AML-193 (cell line): ENCODE data around the gene NCR2.
"Not testable (repeated sequence)": the region's sequence is repeated elsewhere in the genome, so short reads cannot be mapped to it uniquely, and the experiment has no call there.

ENCODE experiments used
- DNase-seq, 2 experiments: peaks; one replicate each; lab custom pipeline; 2025; lab: John Stamatoyannopoulos, UW

The NCR2 gene, protein sequence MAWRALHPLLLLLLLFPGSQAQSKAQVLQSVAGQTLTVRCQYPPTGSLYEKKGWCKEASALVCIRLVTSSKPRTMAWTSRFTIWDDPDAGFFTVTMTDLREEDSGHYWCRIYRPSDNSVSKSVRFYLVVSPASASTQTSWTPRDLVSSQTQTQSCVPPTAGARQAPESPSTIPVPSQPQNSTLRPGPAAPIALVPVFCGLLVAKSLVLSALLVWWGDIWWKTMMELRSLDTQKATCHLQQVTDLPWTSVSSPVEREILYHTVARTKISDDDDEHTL

DNA sequence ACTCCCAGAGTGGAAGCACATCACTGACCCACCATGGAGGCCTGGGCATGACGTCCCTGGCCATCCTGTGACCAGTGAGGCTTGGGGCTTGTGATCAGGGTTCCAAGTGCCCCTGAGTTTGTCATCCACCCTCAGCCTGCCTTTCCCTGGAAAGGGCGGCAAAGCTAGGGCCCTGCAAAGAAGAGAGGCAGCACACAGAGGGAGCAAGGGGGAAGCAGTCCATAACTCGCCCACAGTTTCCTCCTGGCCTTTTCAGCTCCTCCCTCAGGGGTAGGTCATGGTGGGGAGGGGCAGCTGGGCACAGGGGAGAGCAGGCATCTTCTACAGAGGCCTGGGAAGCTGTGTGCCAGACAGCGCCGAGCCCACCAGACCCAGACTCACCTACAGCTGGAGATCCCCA is at the start of gene NCR2:
Gene NCR2 (plus strand): TSS at position 313 of the 400 bp plus-strand sequence. CDS start 269 bp downstream, outside the sequence.
- DNase-seq: no peak

DNA sequence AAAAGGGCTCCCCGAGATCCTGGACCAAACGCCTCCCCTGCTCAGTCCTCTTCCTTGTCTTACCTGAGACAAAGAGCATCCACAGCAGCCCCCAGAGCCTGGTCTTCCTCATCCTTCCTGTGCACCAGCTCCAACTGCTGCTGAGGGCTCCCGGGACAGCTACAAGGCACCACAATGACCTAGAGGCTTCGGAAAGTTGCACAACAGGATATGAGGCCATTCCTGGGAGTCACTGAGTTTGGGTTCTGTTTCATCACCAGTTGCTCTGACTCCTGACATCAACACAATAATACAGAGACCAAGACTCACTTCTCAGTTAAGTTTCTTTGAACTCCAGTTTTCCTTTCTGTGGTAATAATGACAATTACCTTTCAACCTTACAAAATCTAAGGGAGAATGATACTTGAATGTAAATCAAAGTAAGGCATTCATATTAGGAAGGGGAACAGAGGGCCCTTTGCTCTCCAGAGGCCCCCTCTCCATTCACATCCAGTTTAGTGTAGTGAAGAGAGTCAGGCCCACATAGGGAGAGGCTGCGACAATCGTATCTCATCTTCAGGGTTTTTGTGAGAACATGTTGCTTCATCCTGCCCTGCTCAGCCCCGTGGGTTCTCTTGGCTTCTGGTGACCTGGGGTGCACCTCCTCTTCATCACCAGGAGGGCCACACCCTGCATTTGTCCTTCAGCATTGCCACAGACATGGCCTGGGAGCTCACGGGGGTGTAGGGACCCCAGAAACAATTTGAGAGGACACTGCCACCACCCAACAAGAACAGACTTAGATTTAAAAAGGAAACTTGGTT is 48.7 kb upstream of the NCR2 start, which contains the start of gene TREM1:
Gene TREM1 (minus strand): TSS at position 139 of the 803 bp plus-strand sequence. CDS start 27 bp downstream, at position 112.
- peak; percentile 99 to 100 for DNase-seq

DNA sequence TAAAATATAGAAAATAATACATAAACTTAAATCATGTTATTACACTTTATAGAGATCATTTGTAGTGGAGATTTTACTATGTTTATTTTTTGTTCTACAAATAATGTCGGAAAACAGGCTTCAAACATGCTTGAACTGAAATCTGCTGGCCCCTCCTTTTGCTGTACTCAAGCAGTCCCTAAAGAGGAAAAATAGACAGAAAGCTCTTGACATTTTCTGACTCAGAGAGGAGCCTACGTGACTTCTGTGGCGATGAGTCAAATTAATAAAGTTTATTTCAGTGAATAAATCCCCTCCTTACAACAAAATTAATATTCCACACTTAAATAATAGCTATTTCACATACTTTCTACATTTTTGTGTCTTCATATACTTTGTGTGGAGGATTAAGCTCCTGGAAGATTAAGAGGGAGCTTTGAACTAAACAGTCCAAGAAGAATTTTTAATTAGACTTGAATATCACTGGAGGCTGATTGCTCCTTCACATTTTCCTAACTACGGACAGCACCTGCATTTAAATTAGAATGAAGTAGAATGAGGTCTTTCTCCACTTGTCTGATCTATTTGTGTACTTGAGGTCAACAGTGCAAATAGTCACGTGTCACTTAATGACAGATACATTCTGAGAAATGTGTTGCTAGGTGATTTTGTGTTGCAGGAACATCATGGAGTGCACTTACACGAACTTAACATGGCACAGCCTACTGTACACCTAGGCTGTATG is 47.2 kb upstream of the NCR2 start:
- DNase-seq: no peak

DNA sequence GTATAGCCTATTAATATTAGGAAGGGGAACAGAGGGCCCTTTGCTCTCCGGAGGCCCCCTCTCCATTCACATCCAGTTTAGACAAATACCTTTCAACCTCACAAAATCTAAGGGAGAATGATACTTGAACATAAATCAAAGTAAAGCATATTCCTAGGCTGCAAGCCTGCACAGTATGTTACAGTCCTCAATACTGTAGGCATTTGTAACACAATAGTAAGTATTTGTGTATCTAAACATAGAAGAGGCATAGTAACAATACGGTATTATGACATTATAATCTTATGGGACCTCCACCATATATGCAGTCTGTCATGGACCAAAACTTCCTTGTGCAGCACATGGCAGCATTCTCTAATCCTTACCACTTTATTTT is 46.7 kb upstream of the NCR2 start:
- DNase-seq: no peak

DNA sequence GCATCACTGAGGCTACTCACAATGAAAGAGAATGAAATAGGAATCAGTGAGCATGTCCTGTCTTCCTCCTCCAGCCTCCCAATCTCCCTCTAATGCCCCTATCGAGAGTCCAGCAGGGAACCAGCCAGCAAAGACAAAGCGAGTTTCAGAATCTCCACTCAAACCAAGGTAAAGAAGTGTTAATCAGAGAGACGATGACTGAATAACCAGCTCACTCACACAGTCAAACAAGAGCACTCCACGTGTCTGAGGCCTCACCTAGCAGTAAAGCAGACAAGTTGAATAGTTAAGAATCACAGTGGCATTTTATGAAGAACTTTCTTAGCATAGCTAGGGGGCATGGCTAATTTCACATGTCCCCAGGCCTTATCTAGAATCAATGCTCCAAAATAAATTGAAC is 45.6 kb upstream of the NCR2 start:
- no peak for DNase-seq

DNA sequence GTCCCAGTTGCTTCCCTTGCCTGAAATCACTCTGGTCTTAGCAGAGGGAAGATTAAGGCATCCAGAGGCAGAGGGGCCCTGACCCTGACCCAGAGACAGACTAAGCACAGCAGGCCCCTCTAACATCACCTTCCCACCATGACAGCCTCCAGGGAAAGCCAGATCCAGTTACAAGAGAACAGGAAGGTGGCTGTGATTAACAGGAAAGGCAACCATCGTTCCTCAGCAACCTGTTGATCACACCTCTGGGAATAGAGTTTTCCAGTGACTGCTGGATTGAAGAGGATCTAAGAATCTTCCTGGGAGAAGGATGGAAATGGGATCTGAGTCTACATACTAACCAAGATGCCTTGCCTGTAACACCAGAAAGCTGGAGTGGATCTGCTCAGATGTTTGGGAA is 43.7 kb upstream of the NCR2 start:
- DNase-seq: no peak

DNA sequence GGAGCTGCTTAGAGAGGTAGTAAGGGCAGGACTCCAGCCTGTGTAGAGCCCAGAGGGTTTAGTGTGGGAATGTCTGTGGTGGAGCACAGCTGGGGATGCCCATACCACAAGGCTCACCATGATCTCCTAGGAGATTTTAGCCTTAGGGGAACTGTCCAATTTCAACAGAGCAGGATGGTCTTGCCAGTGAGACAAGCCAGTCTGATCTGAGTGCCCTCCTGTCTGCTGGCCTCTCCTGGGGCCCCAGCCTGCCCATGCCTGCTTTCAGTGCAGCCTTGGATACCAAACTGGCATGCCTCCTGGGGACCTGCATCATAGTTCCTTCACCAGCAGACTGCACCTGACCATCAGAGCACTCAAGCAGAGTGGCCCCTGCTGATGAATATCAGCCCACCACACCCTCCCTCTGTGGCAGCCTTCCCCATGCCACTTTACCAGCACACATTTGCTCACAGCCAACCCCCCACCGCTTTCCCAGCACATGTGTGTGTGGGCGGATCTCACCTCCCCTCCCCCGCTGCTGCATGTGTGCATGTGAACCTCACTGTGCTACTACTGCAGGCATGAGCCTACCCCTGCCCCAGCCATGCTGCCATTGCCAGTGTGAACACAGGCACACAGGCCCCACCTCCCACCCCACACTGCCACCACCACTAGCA is 41.1 kb upstream of the NCR2 start:
- DNase-seq: no peak

DNA sequence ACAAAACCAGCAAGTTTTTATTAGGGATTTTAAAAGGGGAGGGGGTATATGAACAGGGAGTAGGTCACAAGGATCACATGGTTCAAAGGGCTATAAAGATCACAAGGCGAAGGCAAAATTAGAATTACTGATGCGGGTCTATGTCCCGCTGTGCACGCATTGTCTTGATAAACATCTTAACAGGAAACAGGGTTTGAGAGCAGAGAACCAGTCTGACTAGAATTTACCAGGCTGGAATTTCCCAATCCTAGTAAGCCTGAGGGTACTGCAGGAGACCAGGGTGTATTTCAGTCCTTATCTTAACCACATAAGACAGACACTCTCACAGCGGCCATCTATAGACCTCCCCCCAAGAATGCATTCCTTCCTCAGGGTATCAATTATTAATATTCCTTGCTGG is 38.2 kb upstream of the NCR2 start:
- DNase-seq: not testable (repeated sequence)

DNA sequence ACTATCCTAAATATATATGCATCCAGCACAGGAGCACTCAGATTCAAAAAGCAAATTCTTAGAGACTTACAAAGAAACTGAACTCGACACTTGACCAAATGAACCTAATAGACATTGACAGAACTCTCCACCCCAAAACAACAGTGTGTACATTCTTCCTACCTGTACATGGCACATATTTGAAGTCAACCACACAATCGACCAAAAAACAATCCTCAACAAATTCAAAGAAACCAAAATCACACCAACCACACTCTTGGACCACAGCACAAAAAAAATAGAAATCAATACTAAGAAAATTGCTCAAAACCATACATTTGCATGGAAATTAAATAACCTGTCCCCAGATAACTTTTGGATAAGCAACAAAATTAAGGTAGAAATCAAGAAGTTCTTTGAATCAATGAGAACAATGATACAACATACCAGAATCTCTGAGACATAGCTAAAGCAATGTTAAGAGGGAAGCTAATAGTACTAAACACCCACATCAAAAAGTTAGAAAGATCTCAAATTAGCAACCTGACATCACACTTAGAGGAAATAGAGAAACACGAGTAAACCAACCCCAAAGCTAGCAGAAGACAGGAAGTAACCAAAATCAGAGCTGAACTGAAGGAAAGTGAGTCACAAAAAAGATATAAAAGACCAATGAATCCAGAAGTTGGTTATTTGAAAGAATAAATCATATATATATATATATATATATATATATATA is 36.5 kb upstream of the NCR2 start:
- peak; percentile 7 to 15 for DNase-seq

DNA sequence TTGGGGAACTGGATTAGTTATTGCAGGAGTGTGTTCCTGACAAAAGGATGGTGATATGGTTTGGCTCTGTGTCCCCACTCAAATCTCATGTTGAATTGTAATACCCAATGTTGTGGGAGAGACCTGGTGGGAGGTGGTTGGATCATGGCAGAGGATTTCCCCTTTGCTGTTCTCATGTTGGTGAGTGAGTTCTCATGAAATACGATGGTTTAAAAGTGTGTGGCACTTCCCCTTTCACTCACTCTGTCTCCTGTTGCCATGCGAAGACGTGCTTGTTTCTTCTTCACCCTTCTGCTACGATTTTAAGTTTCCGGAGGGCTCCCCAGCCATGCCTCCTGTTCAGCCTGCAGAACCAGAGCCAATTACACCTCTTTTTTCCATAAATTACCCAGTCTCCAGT is 32.8 kb upstream of the NCR2 start:
- peak; percentile 13 to 34 for DNase-seq

DNA sequence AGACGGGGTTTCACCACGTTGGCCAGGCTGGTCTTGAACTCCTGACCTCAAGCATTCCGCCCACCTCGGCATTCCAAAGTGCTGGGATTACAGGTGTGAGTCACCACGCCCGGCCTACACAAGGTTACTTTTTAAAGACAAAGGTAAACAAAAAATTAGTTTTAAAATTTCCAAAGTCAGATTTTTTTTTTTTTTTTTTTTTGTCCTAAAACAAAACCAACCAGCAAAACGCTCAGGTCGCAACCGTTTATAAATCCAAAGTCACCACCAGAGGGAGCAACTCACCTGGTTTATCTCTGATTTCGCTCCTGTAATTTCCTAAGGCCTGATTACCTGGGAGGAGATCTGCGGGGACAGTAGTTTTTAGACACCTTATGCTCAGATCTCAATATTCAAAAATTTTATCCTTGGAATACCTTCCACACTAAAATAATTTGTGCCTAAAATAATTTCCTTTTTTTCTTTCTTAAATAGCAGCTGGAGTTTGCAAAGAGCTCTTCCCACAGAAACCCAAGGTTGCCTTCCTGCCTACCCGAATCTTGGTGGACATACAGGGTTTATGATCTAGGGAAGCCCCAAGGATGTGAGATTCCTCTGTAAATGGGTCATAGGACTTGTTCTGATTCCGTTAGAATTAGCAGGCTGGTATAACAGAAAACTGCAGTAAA is 29.1 kb upstream of the NCR2 start:
- peak; percentile 57 to 58 for DNase-seq

DNA sequence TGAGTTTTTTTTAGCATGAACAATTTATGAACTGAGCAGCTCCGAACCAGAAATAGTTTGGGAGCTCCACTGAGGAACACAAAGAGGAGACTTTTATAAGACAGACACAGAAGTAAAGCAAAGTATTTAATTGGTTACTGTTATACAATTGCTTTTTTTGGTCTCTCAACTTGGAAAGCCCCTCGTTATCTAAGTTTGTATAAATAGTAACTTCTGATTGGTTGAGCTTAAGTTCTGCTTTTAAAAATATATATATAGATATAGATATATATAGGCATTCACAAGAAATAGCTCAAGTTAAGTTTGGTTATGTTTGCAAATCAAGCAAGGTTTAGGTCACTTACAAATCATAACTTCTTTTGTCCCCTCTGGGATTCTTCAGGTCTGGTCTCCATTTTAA is 20.2 kb upstream of the NCR2 start:
- DNase-seq: no peak

DNA sequence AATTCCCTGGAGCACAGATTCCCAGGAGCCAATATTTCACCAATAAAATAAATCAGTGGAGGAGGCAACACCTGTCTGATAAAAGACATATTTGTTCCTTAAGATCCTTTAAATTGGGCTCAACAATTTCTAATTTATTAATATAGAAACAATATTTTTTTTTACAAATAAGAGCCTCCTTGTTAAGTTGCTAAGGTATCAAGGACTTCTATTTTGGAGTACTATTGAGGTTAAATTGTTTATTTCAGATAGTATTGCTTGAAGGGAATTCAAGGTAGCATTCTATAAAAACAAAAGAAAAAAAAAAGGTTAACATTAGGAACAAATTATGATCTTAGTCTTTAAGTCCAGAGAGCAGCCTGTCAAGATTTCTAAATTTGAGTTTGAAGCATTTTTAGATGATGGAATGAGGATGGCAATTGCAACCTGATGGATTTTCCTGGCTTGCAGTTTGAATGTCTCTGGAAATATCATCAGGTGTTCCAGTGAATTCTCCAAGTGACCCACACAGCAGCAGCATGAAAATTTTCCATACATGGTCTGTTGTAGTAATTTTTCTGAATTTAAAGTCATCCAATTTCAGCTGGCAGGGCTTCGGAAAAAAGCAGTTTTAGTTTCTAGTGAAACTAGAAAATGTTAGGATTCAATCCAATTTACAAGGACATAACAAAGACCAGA is 19.3 kb upstream of the NCR2 start:
- no peak for DNase-seq

DNA sequence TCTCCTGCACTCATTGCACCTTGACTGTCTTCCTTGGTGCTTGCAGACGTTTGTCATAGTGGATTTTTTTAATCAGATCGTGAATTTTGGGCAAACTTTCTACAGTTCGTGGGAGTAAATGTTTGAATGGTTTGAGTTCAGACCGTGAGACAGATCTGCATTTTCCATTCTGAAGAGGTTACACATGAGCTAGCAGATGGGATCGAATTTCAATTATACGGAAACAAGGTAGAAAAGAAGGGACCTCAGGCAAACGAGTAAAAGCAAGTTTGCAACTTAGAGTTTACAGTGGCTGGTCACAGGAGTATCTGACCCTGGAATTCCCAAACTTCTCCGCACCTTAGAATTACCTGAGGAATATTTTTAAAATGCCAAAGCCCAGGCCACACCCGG is 17.2 kb upstream of the NCR2 start:
- no peak for DNase-seq

DNA sequence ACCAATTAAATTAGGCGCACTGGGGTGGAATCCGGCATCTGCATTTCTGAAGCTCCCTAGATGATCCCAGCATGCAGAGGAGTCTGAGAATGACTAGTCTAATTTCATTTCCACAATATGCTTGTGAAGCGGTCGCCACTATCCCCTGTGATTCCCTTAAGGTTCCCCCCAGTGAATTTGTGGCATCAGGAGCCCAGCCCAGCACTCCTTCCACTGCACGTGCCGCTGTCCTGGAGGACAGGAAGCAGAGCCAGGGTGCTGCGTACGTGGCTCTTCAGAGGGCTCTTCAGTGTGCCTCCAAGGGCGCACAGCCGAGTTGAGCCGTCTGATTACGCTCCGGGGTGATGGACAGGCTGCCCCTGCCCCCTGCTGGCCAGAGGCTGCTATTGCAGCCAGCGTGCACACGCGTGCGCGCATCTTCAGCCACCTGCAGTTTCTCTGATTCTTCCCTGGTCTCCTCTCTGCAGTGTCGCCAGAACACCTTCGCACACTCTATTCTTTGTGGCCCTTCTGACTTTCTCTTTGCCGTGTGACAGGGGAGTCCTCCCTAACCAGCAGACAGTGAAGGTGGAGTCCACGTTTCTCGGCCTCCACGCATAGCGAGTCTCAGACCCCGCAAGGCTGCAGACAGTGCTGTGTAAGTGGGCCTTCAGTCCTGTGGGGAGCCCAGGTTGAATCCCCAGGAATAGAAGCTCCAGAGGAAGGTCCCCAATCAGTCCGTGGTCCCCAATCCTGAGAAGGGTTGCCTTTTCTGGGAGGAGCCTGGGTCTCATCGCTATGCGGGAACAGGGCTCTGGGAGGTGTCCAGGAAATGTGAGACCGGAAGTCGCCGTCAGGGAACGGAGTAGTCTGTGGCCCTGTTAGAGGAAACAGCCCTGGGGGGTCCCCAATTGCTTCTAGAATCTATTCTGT is 16.5 kb upstream of the NCR2 start:
- peak; percentile 83 to 87 for DNase-seq

DNA sequence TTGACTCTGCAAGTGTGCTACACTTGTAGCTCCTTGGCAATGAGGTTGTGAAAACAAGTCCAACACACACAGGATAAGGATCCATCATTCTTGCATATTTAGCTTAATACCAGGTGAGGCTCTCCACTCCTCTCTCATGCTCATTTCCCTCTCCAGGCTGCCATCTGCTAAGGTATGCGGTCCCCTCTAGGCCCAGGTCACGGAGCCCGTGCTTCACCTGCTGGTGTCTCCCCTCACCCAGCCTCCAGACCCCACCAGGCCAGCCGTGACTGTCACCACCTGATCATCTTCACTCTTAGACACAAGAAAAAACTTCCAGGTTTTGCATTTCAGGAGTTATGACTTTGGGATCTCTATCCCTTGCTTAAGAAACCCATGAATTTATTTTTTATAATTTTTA is 14.2 kb upstream of the NCR2 start:
- DNase-seq: no peak

DNA sequence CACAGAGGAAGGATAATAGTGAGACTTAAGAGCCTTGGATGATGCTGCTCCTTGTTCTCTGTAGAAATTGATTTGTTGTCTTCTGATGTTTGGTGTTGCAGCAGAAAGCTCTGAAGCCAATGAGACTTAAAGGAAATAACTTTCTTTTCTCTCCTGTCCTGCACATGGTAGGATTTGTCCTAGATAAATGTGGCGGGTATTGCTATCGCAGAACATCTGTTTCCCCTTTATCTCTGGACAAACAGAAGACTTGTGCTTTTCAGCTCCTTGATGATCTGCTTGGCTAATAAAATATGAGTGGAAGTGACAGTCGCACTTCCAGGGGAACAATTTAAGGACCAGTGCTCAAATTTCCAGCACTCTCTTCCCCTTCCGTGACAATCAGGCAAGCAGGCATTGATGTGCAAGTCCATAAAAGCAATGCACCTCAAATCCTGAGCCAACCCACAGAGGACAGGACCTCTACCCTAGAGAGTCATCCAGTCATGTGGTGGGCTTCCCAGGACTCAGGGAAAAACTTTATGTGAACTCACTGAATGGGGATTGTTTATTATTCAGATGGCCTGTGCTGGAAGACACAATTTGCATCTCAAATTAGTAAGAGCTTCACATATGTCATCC is 9.9 kb upstream of the NCR2 start:
- no peak for DNase-seq

DNA sequence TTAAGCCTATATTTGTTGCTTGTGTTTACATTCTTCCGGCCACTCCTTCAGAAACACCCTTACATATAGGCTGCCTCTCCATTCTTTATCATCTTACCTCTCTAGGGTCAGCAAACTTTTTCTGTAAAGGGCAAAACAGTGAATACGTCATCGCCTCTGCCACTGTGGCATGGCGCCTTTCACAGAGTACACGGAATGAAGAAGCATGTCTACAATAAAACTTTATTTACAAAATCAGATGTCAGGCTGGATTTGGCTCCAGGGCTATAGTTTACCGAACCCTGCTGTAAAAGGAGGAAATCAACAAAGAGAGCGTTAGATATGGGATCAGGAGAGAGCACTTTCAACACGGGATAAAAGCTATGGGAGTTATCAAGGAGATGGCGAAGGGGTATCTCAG is 9.3 kb upstream of the NCR2 start:
- no peak for DNase-seq

DNA sequence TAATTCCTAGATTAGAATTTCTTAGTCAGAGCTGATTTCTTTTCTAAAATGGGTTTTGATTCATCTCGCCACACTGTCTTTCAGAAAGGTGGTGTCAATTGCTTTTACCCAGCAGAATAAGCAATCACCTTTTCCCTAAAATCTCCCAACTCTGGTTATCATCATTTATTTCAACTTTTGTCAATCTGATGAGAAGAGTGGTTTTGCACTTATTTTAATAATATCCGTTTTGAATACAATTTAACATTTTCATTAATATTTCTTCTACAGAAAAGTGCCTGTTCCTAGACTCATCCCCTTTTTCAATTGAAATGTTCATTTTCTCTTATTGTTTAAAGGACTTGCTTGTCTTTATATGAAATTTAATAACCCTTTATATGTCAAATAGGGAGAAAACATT is 8.2 kb upstream of the NCR2 start:
- no peak for DNase-seq
